GM18517 (cell line): Measurements from ENCODE around the gene PEX3.

Experiments
- ATAC-seq: cut with Tn5 transposase; IDR thresholded peaks from one replicate; pipeline ENCODE4 v1.9.1; 2021; ENCODE audit warnings: mild to moderate bottlenecking, moderate library complexity; ENCODE audit not compliant: unreplicated experiment

The PEX3 gene

GRCh38 chr6:143536866-143537691 is 86.5 kb downstream of the PEX3 start:
- ATAC-seq = peak; percentile 50

GRCh38 chr6:143538374-143538773 is 87.8 kb downstream of the PEX3 start:
- ATAC-seq = no peak

- ATAC-seq = no peak
These were observed 88.5 kb downstream of the PEX3 start for GRCh38 chr6:143539106-143539505.

- ATAC-seq = no peak
These were observed 89.1 kb downstream of the PEX3 start for GRCh38 chr6:143539734-143540133.

- ATAC-seq = no peak
These were observed 89.6 kb downstream of the PEX3 start for GRCh38 chr6:143540192-143540591.
